Fibroblast of skin of right biceps (primary cell): ENCODE results near the gene PPIE.
A peak's percentile ranks its signal among the peaks of the same experiment; 100 is the strongest.

Experiments
- DNase-seq: peaks from one replicate; pipeline ENCODE4 v3.0.0-alpha.2; 2013

Gene PPIE

DNA sequence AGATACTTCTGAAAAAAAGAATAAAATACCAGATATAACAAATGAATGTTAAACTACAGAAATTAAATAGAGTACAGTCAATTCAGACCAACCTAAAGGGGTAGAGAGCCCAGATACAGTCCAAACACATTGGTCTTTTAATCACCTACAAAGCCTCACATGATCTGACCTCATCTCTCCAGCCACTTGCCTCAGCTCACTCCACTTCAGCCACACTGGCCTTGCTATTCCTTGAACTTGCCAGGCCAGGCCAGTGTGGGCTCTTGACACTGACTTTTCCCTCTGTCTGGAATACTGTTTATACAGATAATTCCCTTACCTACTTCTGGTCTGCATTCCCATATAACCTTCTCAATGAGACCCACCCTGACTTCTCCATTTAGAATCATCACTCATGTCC is 17.0 kb upstream of the PPIE start:
- no peak for DNase-seq

DNA sequence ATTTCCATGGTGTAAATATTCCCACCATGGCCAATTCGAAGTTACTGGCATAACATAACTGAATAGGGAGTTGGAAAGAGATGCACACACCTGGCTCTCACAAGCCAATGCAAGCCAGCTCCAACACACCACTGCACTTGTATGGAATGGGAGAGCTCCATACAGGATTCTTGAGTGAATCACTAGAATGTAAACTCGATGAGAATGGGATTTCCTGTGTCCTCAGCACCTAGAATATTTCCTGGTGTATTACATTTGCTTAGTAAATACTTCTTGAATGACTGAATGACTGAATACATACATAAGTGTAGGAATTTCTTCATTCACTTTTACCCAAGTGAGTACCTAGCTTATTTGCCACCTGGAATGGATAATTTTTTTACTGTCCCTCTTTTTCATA is 16.2 kb upstream of the PPIE start:
- no peak for DNase-seq

- DNase-seq = no peak
Measured at GRCh38 chr1:39726600-39726999, 12.1 kb upstream of the PPIE start.

DNA sequence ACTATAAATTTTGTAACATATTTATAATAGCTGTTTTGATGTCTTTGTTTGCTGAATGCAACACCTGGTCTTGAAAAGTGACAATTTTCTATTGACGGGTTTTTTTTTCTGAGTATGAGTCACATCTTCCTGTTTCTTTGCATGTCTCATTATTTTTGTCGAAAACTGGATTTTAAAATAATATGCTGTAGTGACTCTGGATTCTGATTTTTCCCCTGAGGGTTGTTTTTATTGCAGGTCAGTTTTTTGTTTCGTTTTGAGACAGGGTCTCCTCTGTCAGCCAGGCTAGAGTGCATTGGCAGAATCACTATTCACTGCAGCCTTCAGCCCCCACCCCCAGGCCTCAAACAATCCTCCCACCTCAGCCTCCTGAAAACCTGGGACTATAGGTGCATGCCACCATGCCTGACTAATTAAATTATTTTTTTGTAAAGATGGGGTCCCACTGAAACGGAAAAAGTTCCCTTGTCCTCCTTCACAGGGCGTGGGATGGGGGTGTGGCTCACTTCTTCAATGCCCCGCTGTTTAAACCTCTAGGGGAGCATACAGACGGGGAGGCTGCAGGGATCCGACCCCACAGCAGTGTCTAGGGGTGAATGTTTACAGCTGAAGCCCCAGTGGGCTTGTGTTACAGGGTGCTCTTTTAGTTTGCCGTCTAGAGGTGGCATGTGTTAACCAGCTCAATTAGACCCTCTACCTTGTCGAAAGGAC is 11.3 kb upstream of the PPIE start:
- no peak for DNase-seq

DNA sequence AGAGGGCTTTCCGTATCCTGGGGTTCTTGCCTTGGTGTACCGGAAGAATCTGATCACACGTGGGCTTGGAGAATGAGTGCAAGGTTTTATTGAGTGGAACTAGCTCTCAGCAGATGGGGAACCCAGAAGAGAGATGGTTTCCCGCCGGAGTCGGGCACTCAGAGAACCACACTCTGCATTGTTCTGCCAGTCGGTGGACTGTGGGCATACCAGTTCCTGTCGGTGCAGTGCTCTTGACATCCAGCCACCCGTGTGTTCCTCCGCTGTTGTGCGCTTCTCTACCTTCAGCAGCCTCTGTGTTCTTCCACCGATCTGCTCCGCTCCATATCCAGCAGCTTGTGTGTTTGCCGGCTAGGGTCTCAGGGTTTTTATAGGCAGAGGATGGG is 10.8 kb upstream of the PPIE start:
- no peak for DNase-seq

GRCh38 chr1:39729030-39729429 is 9.7 kb upstream of the PPIE start:
- DNase-seq = no peak

DNA sequence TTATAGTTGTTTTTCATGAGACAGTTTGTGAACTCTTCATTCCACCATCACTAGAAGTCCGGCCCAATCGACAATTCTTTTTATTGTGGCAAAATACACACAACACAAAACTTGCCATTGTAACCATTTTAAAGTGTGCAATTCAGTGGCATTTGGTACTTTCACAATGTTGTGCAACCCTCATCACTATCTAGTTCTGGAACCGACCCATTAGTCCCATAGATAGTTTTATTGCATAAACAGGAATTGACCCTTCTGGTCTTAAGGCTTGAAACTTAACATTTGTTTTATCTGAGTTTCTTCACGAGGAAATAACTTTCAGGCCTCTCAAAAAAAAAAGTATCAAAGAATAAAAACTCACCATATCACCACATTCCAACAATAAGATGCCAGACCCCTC is 8.8 kb upstream of the PPIE start:
- no peak for DNase-seq

DNA sequence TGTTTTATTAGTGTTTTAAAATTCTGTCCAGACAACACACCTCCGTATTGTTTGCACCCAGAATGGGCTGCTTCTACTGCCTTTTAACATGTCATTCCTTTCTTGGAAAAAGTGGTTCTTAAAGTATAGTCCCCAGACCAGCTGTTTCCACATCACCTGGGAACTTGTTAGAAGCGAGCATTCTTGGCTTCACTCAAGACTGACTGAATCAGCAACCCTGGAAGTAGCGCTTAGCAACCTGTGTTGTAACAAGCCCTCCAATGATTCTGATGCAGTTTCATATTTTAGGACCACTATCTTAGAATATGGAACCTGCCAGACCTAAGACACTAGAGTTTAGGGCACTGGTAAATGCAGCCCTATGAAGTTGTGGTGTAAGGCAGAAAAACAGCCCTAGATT is 6.0 kb upstream of the PPIE start:
- DNase-seq = no peak

GRCh38 chr1:39733161-39733560 is 5.5 kb upstream of the PPIE start:
- no peak for DNase-seq

GRCh38 chr1:39735731-39736130 is 3.0 kb upstream of the PPIE start:
- DNase-seq = no peak

- DNase-seq = peak; percentile 80
Measured at GRCh38 chr1:39737546-39738169, 1.0 kb upstream of the PPIE start.

DNA sequence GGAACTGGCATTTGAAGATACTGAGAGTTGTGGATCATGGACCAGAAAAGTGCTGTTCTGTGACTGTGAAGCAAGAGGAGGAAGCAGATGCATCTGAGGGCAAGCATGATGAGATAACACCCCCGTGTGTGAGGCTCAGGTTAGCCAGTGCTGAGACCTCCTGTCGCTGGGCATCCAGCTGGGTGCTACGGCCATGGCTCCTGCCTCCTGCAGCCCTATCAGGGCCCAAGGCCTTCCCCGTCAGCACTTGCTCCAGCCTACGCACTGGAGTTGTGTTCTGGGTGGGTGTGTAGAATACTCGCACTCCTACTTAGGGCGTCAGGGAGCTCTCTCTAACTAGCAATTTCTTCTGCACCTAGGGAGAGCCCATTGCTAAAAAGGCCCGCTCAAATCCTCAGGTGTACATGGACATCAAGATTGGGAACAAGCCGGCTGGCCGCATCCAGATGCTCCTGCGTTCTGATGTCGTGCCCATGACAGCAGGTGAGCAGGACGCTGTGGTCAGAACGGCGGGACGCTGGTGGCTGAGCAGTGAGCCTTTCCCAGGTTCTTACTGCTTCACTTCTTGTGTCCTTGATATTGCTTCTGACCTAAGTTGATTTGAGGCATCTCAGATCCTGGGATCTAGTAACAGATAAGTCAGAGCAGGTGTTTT is 6.5 kb downstream of the PPIE start:
- DNase-seq = no peak

GRCh38 chr1:39751595-39751994 is 12.9 kb downstream of the PPIE start:
- no peak for DNase-seq

DNA sequence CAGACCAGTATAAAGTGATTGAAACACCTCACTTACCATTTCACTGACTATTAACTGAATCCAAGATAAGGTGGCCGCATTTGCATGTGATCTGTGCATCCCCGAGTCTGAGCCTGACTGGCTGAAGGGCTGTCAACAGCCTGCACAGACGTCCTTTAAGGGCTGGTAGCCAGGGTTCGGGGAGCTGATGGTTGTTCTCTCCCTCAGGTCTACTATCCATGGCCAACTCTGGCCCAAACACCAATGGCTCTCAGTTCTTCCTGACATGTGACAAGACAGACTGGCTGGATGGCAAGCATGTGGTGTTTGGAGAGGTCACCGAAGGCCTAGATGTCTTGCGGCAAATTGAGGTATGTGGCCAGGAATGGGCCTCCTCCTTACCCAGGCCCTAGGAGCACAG is 14.0 kb downstream of the PPIE start:
- DNase-seq = no peak

DNA sequence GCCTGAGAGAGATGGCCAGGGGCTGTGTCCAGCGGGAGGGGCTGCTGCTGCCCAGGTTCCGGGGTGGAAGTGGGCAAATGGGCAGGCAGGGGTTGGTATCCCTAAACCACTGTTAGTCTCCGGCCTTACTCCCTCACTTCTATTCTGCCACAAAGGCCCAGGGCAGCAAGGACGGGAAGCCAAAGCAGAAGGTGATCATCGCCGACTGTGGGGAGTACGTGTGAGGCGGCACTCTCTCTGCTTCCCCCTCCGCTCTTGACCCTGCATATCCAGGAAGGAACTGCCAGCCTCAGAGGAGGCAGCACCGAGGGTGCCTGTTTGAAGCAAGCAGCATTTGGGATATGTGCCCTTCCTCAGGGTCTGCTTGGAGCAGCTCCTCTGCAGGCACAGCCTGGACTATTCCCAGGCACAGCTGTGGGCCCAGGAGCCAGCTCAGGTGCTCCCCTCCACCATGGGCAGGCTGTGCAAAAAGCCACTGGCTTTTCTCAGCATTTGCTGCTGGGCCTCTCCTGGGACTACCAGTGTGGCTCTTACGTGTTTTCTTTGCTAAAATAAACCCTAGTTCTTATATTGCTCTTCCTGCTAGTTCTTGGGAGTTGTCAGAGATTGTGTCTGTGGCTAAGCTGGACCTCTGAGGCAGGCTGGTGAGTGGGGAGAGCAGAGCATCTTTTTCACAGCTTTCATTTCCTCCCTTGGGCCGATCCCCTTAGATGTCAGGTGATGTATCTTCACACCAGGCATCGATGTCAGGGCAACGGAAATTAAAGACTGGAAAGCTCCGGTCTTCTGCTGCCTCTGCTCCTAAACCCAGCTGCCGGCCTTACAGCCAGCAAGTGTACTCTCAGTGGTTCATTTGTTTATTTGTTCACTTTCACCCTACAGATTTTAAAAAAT is 14.7 kb downstream of the PPIE start:
- DNase-seq = no peak

DNA sequence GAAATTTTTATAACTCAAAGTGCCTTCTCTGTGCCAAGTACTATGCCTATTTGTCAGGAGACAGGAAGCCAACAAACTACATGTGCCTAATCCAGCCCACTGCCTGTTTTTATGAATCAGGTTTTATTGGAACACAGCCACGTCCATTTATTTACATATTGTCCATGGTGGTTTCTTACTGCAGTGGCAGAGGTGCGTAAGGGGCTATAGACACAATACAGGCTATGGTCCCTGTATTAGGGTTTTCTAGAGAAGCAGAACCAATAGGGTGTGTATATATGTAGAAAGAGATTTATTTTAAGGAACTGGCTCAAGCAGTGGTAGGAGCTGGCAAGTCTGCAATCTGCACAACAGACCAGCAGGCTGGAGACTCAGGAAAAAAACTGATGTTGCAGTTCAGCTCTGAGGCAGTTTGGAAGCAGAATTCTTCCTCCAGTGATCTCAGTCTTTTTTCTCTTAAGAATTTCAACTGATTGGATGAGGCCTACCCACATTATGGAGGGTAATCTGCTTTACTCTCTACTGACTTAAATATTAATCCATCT is 15.4 kb downstream of the PPIE start:
- no peak for DNase-seq

- no peak for DNase-seq
Measured at GRCh38 chr1:39754906-39755504, 16.3 kb downstream of the PPIE start.

GRCh38 chr1:39755965-39756659 is 17.4 kb downstream of the PPIE start:
- DNase-seq = no peak

- DNase-seq = no peak
Measured at GRCh38 chr1:39757501-39757900, 18.8 kb downstream of the PPIE start.

DNA sequence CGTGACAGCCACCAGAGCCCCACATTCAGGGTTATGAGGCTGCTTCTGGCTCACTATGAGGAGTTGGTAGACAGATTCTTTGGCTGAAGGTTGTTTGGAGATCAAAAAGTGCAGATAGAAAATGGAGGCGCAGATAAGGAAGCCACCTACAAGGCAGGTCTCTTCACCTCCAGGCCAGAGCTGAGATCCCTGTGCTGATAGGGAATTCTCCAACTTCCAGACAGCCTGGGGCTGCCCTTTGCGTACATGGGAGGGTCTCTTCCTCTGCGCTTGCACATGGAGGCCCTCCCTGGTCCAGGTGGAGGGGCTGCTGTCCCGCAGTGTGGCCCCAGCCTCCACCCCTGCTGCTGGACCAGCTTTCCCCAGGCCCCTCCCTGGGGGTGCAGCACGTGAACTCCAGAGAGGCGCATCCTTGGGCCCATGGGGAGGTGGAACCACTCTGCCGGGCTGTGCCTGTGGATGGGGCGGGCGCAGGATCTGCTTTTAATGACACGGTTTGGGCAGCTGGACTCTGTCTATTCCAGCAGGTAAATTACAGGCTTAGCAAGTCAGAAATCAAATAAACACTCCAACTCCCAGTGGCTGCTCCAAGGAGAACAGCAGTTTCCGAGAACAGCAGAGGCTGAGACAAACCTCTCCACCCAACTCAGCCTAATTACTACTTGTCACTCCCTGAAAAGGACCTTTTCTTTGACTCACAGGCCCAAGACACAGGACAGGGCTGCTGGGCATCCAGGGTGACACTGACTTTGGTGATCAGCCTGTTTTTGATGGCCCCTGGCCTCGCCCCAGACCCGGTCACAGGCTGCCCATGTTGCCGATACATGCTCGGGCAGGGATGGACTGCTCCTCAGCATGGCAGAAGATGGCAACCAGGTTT is 20.1 kb downstream of the PPIE start:
- no peak for DNase-seq

GRCh38 chr1:39759436-39759726 is 20.7 kb downstream of the PPIE start:
- no peak for DNase-seq
